ENCODE measurements around the gene PSMC4.
A peak's percentile ranks its signal among the peaks of the same experiment; 100 is the strongest.

The PSMC4 gene

GRCh38 chr19:39993605-39994004 is 22.6 kb downstream of the PSMC4 start:
- DNase-seq (ENCODE audit: low spot score) = no peak

- DNase-seq (ENCODE audit: low spot score) = no peak
Measured at GRCh38 chr19:39994361-39994760, 23.4 kb downstream of the PSMC4 start.

- DNase-seq (ENCODE audit: low spot score) = no peak
Measured at GRCh38 chr19:39995794-39996193, 24.8 kb downstream of the PSMC4 start.

- peak; percentile 60 for DNase-seq (ENCODE audit: low spot score)
Measured at GRCh38 chr19:39996218-39996810, 25.3 kb downstream of the PSMC4 start.

GRCh38 chr19:39996811-39997637 is 26.1 kb downstream of the PSMC4 start, which contains the start of gene ZNF546:
ZNF546 (plus strand) TSS chr19:39997060; CDS start chr19:39998327, 1,267 bp downstream.
- peak; percentile 92 for DNase-seq (ENCODE audit: low spot score)

GRCh38 chr19:39997638-39998216 is 26.8 kb downstream of the PSMC4 start:
- no peak for DNase-seq (ENCODE audit: low spot score)

- DNase-seq (ENCODE audit: low spot score) = peak; percentile 46
Measured at GRCh38 chr19:39998501-39998900, 27.5 kb downstream of the PSMC4 start.

GRCh38 chr19:40005691-40006272 is 34.8 kb downstream of the PSMC4 start:
- no peak for DNase-seq (ENCODE audit: low spot score)

GRCh38 chr19:40006273-40006691 is 35.3 kb downstream of the PSMC4 start:
- peak; percentile 75 for DNase-seq (ENCODE audit: low spot score)

GRCh38 chr19:40009674-40010073 is 38.7 kb downstream of the PSMC4 start:
- DNase-seq (ENCODE audit: low spot score) = no peak

GRCh38 chr19:40013991-40014390 is 43.0 kb downstream of the PSMC4 start:
- DNase-seq (ENCODE audit: low spot score) = no peak

GRCh38 chr19:40023969-40024368 is 53.0 kb downstream of the PSMC4 start:
- no peak for DNase-seq (ENCODE audit: low spot score)

- no peak for DNase-seq (ENCODE audit: low spot score)
Measured at GRCh38 chr19:40025938-40026596, 55.1 kb downstream of the PSMC4 start.

- no peak for DNase-seq (ENCODE audit: low spot score)
Measured at GRCh38 chr19:40026597-40026970, 55.6 kb downstream of the PSMC4 start.

All from AG08396 (cell line).